ENCODE results near the gene TMEM132A. TPM values are rescaled to one million over a fixed set of nuclear protein-coding genes. Genes with fewer than 3 reads are reported as not detected.

Gene TMEM132A
- total RNA-seq, 1 experiment from 2014 or later: 95.5 TPM

DNA sequence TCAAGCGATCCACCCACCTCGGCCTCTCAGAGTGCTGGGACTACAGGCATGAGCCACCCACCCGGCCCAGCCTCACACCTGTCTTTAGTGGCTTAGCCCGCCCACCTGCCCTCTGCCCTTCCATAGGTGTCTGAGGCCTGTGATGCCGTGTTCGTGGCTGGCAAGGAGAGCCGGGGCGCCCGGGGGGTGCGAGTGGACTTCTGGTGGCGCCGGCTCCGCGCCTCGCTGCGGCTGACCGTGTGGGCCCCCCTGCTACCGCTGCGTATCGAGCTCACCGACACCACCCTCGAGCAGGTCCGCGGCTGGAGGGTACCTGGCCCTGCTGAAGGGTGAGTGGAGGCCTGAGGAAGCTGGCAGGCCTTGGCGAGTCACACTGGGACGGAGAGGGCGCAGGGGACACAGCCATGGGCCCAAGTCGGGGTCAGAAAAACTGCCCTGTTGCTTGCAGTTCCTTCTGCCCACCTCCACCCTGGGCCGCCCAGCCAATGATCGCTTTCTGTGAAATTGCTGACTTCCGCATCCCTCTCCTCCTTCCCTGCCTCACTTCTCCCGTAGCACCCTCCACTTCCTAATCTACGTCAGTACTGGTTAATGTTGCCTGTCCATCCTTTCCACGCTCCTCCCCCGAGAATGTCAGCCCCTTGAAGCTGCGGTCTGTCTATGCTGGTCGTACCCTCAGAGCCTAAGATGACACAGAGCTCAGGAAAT, 9.3 kb downstream of the TMEM132A start:
- Histone ChIP-seq H2AK5ac (ENCODE audit: insufficient read length, low read length) (no peak overlapping the region), H3K56ac (ENCODE audit: insufficient read length, low read depth, low read length) (no peak overlapping the region), H2BK120ac (ENCODE audit: low read depth, low read length, poor library complexity, severe bottlenecking) (no peak overlapping the region), H3K9me3 (ENCODE audit: control insufficient read depth, low read depth, low read length) (no peaks in the 10 kb centered on the region), H3K4ac (ENCODE audit: low read depth, low read length) (no peak overlapping the region), H3K4me2 (ENCODE audit: insufficient read depth, insufficient read length, low read length) (no peak overlapping the region), H4K20me1 (ENCODE audit: control insufficient read depth, insufficient read depth, insufficient read length) (no peaks in the 10 kb centered on the region), H3K4me1 (ENCODE audit: insufficient read depth, low read length) (no peaks in the 10 kb centered on the region), H3K27ac (ENCODE audit: insufficient read length, low read depth, low read length) (no peak overlapping the region), H3K79me2 (ENCODE audit: insufficient read depth, low read length) (no peaks in the 10 kb centered on the region), H3K18ac (ENCODE audit: insufficient read length, low read depth, low read length) (no peak overlapping the region), H3K14ac (ENCODE audit: insufficient read depth, low read length) (no peak overlapping the region), H2BK15ac (ENCODE audit: low read depth, low read length) (no peak overlapping the region), H2BK12ac (ENCODE audit: insufficient read length, low read depth, low read length) (no peak overlapping the region), H4K5ac (ENCODE audit: insufficient read length, low read depth, low read length) (no peak overlapping the region), H3K23me2 (ENCODE audit: insufficient read length, low read depth, low read length, poor library complexity, severe bottlenecking) (no peaks in the 10 kb centered on the region), H3T11ph (ENCODE audit: low read length) (no peak overlapping the region), H3K9ac (ENCODE audit: extremely low read depth, insufficient read length, low read length) (no peak overlapping the region), H2BK5ac (ENCODE audit: insufficient read length, low read length) (no peak overlapping the region), H2AFZ (ENCODE audit: low read length) (no peak overlapping the region), H2BK20ac (ENCODE audit: low read depth, low read length, poor library complexity, severe bottlenecking) (no peak overlapping the region), H3K27me3 (ENCODE audit: insufficient read depth, low read length) (no peaks in the 10 kb centered on the region), H3K79me1 (ENCODE audit: insufficient read depth, low read depth, low read length, poor library complexity, severe bottlenecking) (no peaks in the 10 kb centered on the region), H4K8ac (replicated peaks; ENCODE audit: insufficient read length, low read depth, low read length) (no peak overlapping the region), H3K23ac (ENCODE audit: insufficient read length, low read depth, low read length) (no peak overlapping the region), H4K91ac (ENCODE audit: insufficient read length, low read depth, low read length) (no peak overlapping the region)
- DNase-seq: no peak
- Mint-ChIP-seq H3K9me3 (no peaks in the 10 kb centered on the region), H3K4me1 (peaks cover 12 to 18% of the 10 kb centered on the region in 2 experiments), H3K27ac (peak overlapping the region in 2 of 3 experiments; percentile 40 to 44; a peak in 2 of 7 replicates), H3K36me3 (ENCODE audit: insufficient read depth in 1 of 3, low read depth in 3 of 3) (peaks cover 21 to 56% (median 54%) of the 10 kb centered on the region in 3 experiments; a peak in 6 of 7 replicates), H3K4me3 (no peak overlapping the region), H3K27me3 (ENCODE audit: low read depth) (no peaks in the 10 kb centered on the region; the same call in 1 of the 2 replicates)
- no CpG with 5 or more reads among the region's 37 CpGs for WGBS (ENCODE audit: extremely low coverage, insufficient read length, low lambda C conversion rate)
- TF ChIP-seq, protein P1, sequence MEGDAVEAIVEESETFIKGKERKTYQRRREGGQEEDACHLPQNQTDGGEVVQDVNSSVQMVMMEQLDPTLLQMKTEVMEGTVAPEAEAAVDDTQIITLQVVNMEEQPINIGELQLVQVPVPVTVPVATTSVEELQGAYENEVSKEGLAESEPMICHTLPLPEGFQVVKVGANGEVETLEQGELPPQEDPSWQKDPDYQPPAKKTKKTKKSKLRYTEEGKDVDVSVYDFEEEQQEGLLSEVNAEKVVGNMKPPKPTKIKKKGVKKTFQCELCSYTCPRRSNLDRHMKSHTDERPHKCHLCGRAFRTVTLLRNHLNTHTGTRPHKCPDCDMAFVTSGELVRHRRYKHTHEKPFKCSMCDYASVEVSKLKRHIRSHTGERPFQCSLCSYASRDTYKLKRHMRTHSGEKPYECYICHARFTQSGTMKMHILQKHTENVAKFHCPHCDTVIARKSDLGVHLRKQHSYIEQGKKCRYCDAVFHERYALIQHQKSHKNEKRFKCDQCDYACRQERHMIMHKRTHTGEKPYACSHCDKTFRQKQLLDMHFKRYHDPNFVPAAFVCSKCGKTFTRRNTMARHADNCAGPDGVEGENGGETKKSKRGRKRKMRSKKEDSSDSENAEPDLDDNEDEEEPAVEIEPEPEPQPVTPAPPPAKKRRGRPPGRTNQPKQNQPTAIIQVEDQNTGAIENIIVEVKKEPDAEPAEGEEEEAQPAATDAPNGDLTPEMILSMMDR (conservative IDR thresholded peaks at IDR 0.05): no peak
